H9 (cell line): ENCODE results near the gene MICAL3. TPM values are rescaled to one million over a fixed set of nuclear protein-coding genes. Genes with fewer than 3 reads are reported as not detected.

ENCODE experiments used
- DNase-seq: peaks from one replicate; pipeline ENCODE4 v3.0.0-alpha.2; 2017
- H2AFZ ChIP-seq: one replicate; pipeline ENCODE4 v1.6.1; 2013; ENCODE audit warnings: mild to moderate bottlenecking, low read length, control low read depth, moderate library complexity
- H2AK5ac ChIP-seq: 2 replicates; pipeline ENCODE4 v1.6.1; 2013; ENCODE audit warnings: low read length, control low read depth, mixed read lengths; ENCODE audit not compliant: insufficient read length
- H2BK120ac ChIP-seq: one replicate; pipeline ENCODE4 v1.6.1; 2013; ENCODE audit warnings: low read depth, mild to moderate bottlenecking, low read length, control low read depth, inconsistent platforms; ENCODE audit not compliant: poor library complexity, severe bottlenecking
- H2BK12ac ChIP-seq: 2 replicates; pipeline ENCODE4 v1.6.1; 2013; ENCODE audit warnings: low read length, control low read depth, mixed read lengths, low read depth; ENCODE audit not compliant: insufficient read length
- H2BK15ac ChIP-seq: 2 replicates; pipeline ENCODE4 v1.6.1; 2013; ENCODE audit warnings: low read depth, low read length, control low read depth
- H2BK20ac ChIP-seq: one replicate; pipeline ENCODE4 v1.6.1; 2013; ENCODE audit warnings: low read depth, mild to moderate bottlenecking, low read length, control low read depth, inconsistent platforms; ENCODE audit not compliant: poor library complexity, severe bottlenecking
- H2BK5ac ChIP-seq: 2 replicates; pipeline ENCODE4 v1.6.1; 2013; ENCODE audit warnings: low read length, control low read depth, mixed read lengths; ENCODE audit not compliant: insufficient read length
- H3K14ac ChIP-seq: 2 replicates; pipeline ENCODE4 v1.6.1; 2013; ENCODE audit warnings: low read length, control low read depth; ENCODE audit not compliant: insufficient read depth
- H3K18ac ChIP-seq: 2 replicates; pipeline ENCODE4 v1.6.1; 2013; ENCODE audit warnings: low read depth, mild to moderate bottlenecking, mixed read lengths, low read length, control low read depth; ENCODE audit not compliant: insufficient read length
- H3K23ac ChIP-seq: 2 replicates; pipeline ENCODE4 v1.6.1; 2013; ENCODE audit warnings: low read length, control low read depth, mixed read lengths, low read depth; ENCODE audit not compliant: insufficient read length
- H3K23me2 ChIP-seq: 2 replicates; pipeline ENCODE4 v1.6.1; 2013; ENCODE audit warnings: low read depth, mild to moderate bottlenecking, mixed read lengths, low read length, control low read depth; ENCODE audit not compliant: insufficient read length, poor library complexity, severe bottlenecking
- H3K27ac ChIP-seq: 2 replicates; pipeline ENCODE4 v1.5.1; 2013; ENCODE audit warnings: low read length, control low read depth, mixed read lengths, low read depth; ENCODE audit not compliant: insufficient read length
- H3K27me3 ChIP-seq: 2 replicates; pipeline ENCODE4 v1.6.1; 2013; ENCODE audit warnings: low read length, control low read depth, inconsistent platforms; ENCODE audit not compliant: insufficient read depth
- H3K4ac ChIP-seq: 2 replicates; pipeline ENCODE4 v1.6.1; 2013; ENCODE audit warnings: low read depth, mild to moderate bottlenecking, control low read depth, inconsistent platforms, low read length, moderate library complexity
- H3K4me1 ChIP-seq: 2 replicates; pipeline ENCODE4 v1.6.1; 2013; ENCODE audit warnings: low read length, control low read depth, inconsistent platforms; ENCODE audit not compliant: insufficient read depth
- H3K4me2 ChIP-seq: 2 replicates; pipeline ENCODE4 v1.6.1; 2013; ENCODE audit warnings: low read length, control low read depth, mixed read lengths; ENCODE audit not compliant: insufficient read length, insufficient read depth
- H3K56ac ChIP-seq: 2 replicates; pipeline ENCODE4 v1.6.1; 2013; ENCODE audit warnings: low read depth, mild to moderate bottlenecking, mixed read lengths, low read length, control low read depth; ENCODE audit not compliant: insufficient read length
- H3K79me1 ChIP-seq: 2 replicates; pipeline ENCODE4 v1.6.1; 2013; ENCODE audit warnings: low read depth, mild to moderate bottlenecking, moderate library complexity, low read length, control low read depth, inconsistent platforms; ENCODE audit not compliant: insufficient read depth, poor library complexity, severe bottlenecking
- H3K79me2 ChIP-seq: 2 replicates; pipeline ENCODE4 v1.6.1; 2013; ENCODE audit warnings: low read length, control low read depth, inconsistent platforms; ENCODE audit not compliant: insufficient read depth
- H3K9ac ChIP-seq: 2 replicates; pipeline ENCODE4 v1.6.1; 2013; ENCODE audit warnings: low read length, control low read depth, mixed read lengths; ENCODE audit not compliant: insufficient read length; ENCODE audit errors: extremely low read depth
- H3K9me3 ChIP-seq: one replicate; pipeline ENCODE4 v1.6.1; 2013; ENCODE audit warnings: low read depth, low read length, inconsistent platforms; ENCODE audit not compliant: control insufficient read depth
- H3T11ph ChIP-seq: one replicate; pipeline ENCODE4 v1.6.1; 2013; ENCODE audit warnings: mild to moderate bottlenecking, low read length, control low read depth, inconsistent platforms
- H4K20me1 ChIP-seq: one replicate; pipeline ENCODE4 v1.6.1; 2013; ENCODE audit not compliant: control insufficient read depth, insufficient read length, insufficient read depth
- H4K5ac ChIP-seq: 2 replicates; pipeline ENCODE4 v1.6.1; 2013; ENCODE audit warnings: low read depth, mild to moderate bottlenecking, mixed read lengths, low read length, control low read depth; ENCODE audit not compliant: insufficient read length
- H4K8ac ChIP-seq: replicated peaks from 2 replicates; pipeline ENCODE4 v1.6.1; 2013; ENCODE audit warnings: low read length, control low read depth, mixed read lengths, low read depth; ENCODE audit not compliant: insufficient read length
- H4K91ac ChIP-seq: 2 replicates; pipeline ENCODE4 v1.6.1; 2013; ENCODE audit warnings: low read depth, mild to moderate bottlenecking, moderate library complexity, mixed read lengths, low read length, control low read depth; ENCODE audit not compliant: insufficient read length
- H3K27ac Mint-ChIP-seq, 3 experiments: 2 replicates in 2 of 3; 3 replicates in 1 of 3; pipeline ENCODE4 v1.8.0; 2020 to 2021; ENCODE audit warnings: mixed read lengths in 3 of 3, mild to moderate bottlenecking in 1 of 3, moderate library complexity in 1 of 3
- H3K27me3 Mint-ChIP-seq: 2 replicates; pipeline ENCODE4 v1.8.0; 2021; ENCODE audit warnings: low read depth, mild to moderate bottlenecking, moderate library complexity, mixed read lengths
- H3K36me3 Mint-ChIP-seq, 3 experiments: 2 replicates in 2 of 3; 3 replicates in 1 of 3; pipeline ENCODE4 v1.8.0; 2020 to 2021; ENCODE audit warnings: low read depth in 3 of 3, mixed read lengths in 3 of 3; ENCODE audit not compliant: insufficient read depth in 1 of 3
- H3K4me1 Mint-ChIP-seq, 2 experiments: 2 replicates each; pipeline ENCODE4 v1.8.0; 2020; ENCODE audit warnings: mixed read lengths in 2 of 2
- H3K4me3 Mint-ChIP-seq, 2 experiments: 2 replicates in 1 of 2; 3 replicates in 1 of 2; pipeline ENCODE4 v1.8.0; 2020 to 2021; ENCODE audit warnings: mild to moderate bottlenecking in 2 of 2, mixed read lengths in 2 of 2, moderate library complexity in 1 of 2
- H3K9me3 Mint-ChIP-seq, 2 experiments: 2 replicates in 1 of 2; 3 replicates in 1 of 2; pipeline ENCODE4 v1.8.0; 2020; ENCODE audit warnings: mild to moderate bottlenecking in 2 of 2, mixed read lengths in 2 of 2, moderate library complexity in 1 of 2
- WGBS: extraction: QIAGEN DNeasy Blood & Tissue Kit; methylation state at CpG from one replicate; pipeline ENCODE4 v1.1.7; 2013; ENCODE audit warnings: missing lambda C conversion rate, low lambda C conversion rate, mixed read lengths; ENCODE audit not compliant: insufficient read length; ENCODE audit errors: extremely low coverage; 5-methylcytosine and 5-hydroxymethylcytosine counted together
- total RNA-seq: library from RNA; stranded (reverse); gene quantifications from 2 replicates; pipeline ENCODE4 v1.2.1, GENCODE V29; 2021
- TF ChIP-seq, protein P1 (sequence below): fragments of 200-600 bp; sonication (generic); conservative IDR thresholded peaks from 3 replicates; pipeline ENCODE4 v1.8.0; 2021; ENCODE audit warnings: antibody characterized with exemption, mild to moderate bottlenecking

Gene MICAL3
- total RNA-seq, 1 experiment from 2014 or later = 50.2 TPM

DNA sequence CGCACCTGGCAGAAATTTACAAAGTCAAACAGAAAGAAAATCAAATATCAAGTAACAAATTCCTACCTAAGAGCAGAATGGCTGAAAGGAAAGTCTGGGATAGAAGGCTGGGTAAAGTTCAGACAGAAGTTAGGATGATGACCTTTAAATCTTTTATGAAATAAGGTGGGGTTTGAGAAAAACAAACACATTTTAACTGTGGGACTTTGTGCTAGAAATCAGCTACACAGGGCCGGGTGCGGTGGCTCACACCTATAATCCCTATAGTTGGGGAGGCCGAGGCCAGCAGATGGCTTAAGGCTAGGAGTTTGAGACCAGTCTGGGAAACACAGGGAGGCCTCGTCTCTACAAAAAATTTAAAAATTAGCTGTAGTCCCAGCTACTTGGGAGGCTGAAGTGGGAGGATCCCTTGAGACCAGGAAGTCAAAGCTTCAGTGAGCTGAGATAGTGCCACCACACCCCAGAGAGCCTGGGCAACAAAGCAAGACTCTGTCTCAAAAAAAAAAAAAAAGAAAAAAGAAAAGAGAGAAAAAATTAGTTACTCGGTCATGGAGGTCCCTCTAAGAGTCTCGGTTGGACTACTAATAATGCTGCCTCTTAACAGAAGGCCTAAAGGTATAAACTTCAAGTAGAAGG lies 130.3 kb downstream of the MICAL3 start:
- DNase-seq = no peak

More for the DNA sequence above, 130.3 kb downstream of the MICAL3 start:
- whole genome bisulfite sequencing = no CpG with 5 or more reads among the region's 7 CpGs
- Mint-ChIP-seq H3K9me3 (no peaks in the 10 kb centered on the region), H3K4me3 (no peak overlapping the region), H3K4me1 (peaks cover 0 to 4% of the 10 kb centered on the region in 2 experiments; a peak in 1 of 4 replicates), H3K36me3 (peaks cover 3 to 53% (median 48%) of the 10 kb centered on the region in 3 experiments; a peak in 6 of 7 replicates), H3K27ac (no peak overlapping the region), H3K27me3 (no peaks in the 10 kb centered on the region; the same call in 1 of the 2 replicates)
- no peak overlapping the region for H3K9ac ChIP-seq
- no peak overlapping the region for H3K18ac ChIP-seq
- H3T11ph ChIP-seq = no peak overlapping the region
- no peak overlapping the region for H3K4me2 ChIP-seq
- no peak overlapping the region for H2BK5ac ChIP-seq
- H3K79me1 ChIP-seq = no peaks in the 10 kb centered on the region
- no peak overlapping the region for H4K8ac ChIP-seq
- H4K91ac ChIP-seq = no peak overlapping the region
- no peaks in the 10 kb centered on the region for H3K9me3 ChIP-seq
- no peaks in the 10 kb centered on the region for H3K23me2 ChIP-seq
- no peak overlapping the region for H2BK120ac ChIP-seq
- no peak overlapping the region for H2AFZ ChIP-seq
- no peak overlapping the region for H3K14ac ChIP-seq
- H3K4me1 ChIP-seq = no peaks in the 10 kb centered on the region
- no peak overlapping the region for H4K5ac ChIP-seq
- no peaks in the 10 kb centered on the region for H3K79me2 ChIP-seq
- H2AK5ac ChIP-seq = no peak overlapping the region
- no peak overlapping the region for H3K27ac ChIP-seq
- no peaks in the 10 kb centered on the region for H4K20me1 ChIP-seq
- H3K23ac ChIP-seq = no peak overlapping the region
- H2BK12ac ChIP-seq = no peak overlapping the region
- H3K56ac ChIP-seq = no peak overlapping the region
- H2BK20ac ChIP-seq = no peak overlapping the region
- TF ChIP-seq, protein P1, sequence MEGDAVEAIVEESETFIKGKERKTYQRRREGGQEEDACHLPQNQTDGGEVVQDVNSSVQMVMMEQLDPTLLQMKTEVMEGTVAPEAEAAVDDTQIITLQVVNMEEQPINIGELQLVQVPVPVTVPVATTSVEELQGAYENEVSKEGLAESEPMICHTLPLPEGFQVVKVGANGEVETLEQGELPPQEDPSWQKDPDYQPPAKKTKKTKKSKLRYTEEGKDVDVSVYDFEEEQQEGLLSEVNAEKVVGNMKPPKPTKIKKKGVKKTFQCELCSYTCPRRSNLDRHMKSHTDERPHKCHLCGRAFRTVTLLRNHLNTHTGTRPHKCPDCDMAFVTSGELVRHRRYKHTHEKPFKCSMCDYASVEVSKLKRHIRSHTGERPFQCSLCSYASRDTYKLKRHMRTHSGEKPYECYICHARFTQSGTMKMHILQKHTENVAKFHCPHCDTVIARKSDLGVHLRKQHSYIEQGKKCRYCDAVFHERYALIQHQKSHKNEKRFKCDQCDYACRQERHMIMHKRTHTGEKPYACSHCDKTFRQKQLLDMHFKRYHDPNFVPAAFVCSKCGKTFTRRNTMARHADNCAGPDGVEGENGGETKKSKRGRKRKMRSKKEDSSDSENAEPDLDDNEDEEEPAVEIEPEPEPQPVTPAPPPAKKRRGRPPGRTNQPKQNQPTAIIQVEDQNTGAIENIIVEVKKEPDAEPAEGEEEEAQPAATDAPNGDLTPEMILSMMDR = no peak
- H2BK15ac ChIP-seq = no peak overlapping the region
- no peak overlapping the region for H3K4ac ChIP-seq
- H3K27me3 ChIP-seq = no peaks in the 10 kb centered on the region; the same call in 1 of the 2 replicates
